ENCODE measurements around the gene MYL4.
"Not testable (repeated sequence)": the region's sequence is repeated elsewhere in the genome, so short reads cannot be mapped to it uniquely, and the experiment has no call there.

Gene MYL4

GRCh38 chr17:47197821-47198220, 11.3 kb upstream of the MYL4 start:
- no peak for DNase-seq

DNA sequence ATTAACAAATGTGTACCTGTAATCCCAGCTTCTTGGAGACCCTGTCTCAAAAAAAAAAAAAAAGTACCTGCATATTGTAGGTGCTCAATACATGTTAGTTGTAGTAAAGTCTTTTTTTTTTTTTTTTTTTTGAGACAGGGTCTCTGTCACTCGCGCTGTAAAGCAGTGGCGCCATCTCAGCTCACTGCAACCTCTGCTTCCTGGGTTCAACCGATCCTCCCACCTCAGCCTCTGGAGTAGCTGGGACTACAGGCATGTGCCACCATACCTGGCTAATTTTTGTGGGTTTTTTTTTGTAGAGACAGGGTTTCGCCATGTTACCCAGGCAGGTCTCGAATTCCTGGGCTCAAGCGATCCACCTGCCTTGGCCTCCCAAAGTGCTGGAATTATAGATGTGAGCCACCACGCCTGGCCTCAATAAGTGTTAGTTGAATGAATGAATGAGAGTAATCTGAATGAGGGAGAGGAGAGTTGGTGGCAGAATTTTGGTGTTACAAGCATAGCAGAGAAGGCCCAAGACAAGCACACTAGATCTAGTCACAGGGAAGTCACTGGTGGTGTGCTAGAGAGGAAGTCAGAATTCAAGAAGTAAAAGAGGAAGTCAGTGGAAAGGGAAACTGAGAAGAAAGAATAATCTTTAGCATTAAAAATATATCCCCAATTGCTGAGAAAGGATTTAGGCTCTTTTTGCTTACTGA, 9.4 kb upstream of the MYL4 start:
- DNase-seq: no peak

- no peak for DNase-seq
Measured at GRCh38 chr17:47200325-47200664, 8.9 kb upstream of the MYL4 start.

GRCh38 chr17:47201166-47201565, 8.0 kb upstream of the MYL4 start:
- no peak for DNase-seq

DNA sequence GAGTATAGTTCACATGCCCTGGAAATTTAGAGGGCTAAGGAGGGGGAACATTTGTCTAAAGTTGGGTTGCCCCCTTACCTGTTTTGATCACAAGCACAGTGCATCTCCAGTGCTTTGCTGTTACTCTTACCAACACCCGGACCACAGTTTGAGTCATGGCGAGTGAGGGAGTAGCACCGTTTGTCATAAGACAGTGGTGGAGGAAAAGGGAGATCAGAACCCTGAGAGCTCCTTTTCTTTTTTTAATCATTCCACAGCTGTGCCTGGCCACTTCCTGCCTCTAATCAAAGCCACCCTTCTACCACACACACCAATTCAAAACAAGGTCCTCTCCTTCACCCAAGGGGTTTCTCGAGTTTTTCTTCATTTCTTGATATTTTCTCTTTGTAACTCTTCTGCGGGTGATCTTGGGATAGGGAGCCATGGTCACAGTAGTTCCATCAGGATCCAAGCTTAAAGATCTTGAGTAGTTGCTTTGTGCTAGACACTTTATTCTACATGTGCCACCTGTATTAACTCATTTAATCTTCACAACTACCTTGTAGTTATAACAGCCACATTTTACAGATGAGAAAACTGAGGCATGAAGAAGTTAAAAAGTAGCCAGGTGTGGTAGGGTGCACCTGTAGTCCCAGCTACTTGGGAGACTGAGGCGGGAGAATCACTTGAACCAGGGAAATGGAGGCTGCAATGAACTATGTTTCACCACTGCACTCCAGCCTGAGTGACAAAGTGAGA, 5.0 kb upstream of the MYL4 start:
- no peak for DNase-seq

GRCh38 chr17:47204722-47205418, 4.3 kb upstream of the MYL4 start:
- peak; percentile 8 for DNase-seq

- DNase-seq: no peak
Measured at GRCh38 chr17:47205419-47205963, 3.7 kb upstream of the MYL4 start.

DNA sequence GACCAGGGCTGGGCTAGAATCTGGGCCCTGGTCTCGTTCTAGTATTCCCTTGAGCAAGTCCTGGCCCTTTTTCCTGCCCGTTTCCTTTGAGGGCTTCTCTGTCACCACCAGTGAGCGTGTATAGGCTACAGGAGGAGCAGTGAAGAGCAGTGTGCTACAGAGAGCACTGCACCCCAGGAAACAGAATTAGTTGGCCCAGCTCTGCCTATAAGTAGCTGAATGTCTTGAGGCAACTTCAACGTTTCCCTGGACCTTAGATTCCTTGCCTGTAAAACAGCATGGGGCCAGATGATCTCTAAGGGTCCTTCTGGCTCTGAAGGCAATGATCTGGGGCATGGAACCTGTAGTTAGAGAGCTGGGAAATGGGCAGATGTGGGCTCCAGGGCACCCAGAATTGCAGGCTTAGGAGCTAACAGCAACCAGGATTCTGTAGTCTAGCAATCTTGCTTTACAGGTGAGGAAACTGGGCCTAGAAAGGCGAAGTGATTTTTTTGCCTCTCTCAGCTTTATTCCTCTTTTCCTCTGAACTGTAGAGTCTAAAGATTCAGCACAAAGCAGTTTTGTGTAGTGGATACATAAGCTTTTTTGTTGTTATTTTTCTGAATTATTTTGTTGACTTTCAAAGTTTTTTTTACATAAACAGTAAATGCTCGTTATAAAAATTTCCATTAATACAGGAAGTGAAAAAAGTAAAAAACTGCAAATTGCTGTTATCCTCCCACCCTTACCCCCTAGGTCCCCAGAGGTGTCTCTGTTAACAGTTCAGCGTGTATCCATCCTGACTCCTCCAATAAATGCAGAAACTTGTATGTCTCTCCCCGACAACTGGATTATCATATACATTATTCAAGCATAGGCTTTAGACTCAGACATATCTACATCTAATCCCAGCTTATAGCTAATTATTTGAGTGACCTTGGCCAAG, 1.7 kb upstream of the MYL4 start:
- DNase-seq: no peak

DNA sequence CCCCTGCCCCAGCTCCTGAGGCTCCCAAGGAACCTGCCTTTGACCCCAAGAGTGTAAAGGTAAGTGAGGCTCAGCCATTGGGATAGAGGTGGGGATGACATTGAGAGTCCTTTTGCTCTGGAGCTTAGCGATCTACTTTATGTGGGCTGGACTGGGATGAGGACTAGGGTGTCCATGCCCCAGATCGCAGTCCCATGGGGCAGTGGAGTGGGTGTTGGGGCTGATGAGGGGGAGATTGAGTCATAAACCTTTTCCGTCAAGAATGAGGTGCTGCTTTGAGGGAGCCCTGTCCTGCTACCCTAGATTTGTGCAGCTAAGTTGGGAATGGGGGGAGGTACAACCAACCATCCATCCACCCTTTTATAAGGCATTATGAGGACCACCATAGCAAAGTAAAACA, 351 bp downstream of the MYL4 start:
- no peak for DNase-seq

DNA sequence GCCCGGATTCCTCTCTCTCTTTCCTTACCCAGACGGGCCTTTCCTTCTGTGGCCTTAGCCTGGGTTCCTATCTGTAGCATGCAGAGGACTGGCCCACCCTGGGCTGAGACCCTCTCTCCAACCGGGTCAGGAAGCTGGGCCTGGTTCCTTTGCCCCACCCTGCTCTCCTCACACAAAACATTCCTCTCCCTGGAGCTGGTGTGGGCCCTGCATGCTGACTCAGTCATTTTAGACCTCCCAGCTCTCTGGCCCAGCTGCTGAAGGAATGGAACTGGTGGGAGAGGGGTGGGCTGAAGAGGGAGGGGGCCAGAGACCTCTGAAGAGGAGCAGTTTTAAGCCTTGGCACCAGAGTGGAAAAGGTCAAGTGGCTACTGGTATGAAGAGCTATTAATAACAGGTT, 957 bp downstream of the MYL4 start:
- DNase-seq: no peak

- no peak for DNase-seq
Measured at GRCh38 chr17:47210779-47211178, 1.6 kb downstream of the MYL4 start.

DNA sequence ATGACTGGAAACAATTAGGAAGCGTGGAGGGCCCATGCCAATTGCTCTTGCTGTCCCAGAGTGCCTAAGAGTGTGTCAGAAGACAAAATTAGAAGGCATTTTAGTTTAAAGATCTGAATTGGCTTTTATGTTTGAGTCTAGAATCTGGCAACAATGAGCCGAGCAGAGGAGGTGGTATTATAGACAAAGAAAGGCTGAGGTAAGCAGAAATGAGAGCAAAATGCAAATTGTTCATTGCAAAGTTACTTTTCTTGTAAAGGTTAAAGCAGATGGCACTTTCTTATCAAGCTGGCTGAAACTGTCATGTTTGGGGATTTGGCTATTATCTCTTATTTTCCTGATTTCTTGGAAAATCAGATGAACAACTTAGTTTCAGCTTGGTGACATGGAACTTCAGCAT, 3.3 kb downstream of the MYL4 start:
- no peak for DNase-seq

DNA sequence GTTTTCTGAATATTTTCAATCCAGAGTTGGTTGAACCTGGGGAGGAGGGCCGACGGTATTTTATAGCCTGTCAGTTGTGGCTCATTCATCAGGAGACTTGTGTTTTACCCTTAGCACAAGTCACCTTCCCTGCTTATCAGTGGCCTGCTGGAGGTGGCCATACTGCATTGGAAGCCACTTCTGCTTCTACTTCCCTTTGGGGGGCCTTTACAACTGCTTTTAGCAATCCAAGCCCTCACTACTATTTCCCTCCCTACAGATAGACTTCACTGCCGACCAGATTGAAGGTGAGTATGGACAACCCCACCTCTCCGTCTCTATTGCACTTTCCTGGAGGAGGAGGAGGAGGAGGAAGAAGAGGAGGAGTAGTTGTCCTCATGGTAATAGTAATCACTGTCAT, 4.4 kb downstream of the MYL4 start:
- DNase-seq: no peak

- no peak for DNase-seq
Measured at GRCh38 chr17:47214931-47215330, 5.8 kb downstream of the MYL4 start.

GRCh38 chr17:47216821-47217220, 7.7 kb downstream of the MYL4 start:
- DNase-seq: not testable (repeated sequence)

DNA sequence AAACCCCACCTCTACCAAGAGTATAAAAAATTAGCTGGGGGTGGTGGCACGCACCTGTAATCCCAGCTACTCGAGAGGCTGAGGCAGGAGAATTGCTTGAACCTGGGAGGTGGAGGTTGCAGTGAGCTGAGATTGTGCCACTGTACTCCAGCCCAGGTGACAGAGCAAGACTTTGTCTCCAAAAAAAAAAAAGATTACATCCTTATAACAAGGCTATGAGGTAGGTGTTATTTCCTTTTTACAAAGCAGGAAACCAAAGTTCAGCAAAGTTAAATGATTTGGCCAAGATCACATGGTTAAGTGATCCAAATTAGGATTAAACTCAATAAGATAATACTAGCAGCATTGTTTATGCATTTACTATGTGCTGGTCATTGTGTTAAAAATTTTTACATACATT, 8.1 kb downstream of the MYL4 start:
- not testable (repeated sequence) for DNase-seq

DNA sequence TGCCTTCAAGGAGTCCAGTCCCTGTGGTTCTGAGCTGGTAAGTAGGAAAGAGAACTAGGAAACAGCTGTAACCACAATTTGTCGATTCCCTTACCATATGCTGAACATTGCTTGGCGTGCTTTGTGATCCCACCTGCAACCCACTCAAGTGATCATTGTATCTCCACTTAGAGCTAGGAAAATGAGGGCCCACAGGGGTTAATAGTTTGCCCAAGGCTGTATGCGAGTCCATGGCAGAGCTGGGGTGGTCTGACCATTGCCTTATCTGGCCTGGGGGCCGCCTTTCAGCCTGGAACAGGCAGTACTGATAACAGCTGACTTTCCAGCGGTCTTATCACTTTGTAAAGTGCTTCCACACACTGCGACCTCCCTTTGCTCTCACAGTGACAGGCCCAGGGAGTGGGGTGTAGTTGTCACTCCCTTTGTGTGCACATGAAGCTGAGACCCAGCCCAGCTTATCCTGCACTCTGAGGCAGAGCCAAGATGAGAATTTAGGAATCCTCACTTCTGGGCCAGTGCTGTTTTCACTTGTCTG, 9.8 kb downstream of the MYL4 start:
- no peak for DNase-seq

- no peak for DNase-seq
Measured at GRCh38 chr17:47219621-47220475, 10.7 kb downstream of the MYL4 start.

GRCh38 chr17:47220531-47220999, 11.4 kb downstream of the MYL4 start:
- DNase-seq: no peak

- DNase-seq: no peak
Measured at GRCh38 chr17:47221154-47221553, 12.0 kb downstream of the MYL4 start.

GRCh38 chr17:47222047-47222446, 12.9 kb downstream of the MYL4 start:
- DNase-seq: no peak

All from NCI-H1694 treated with DMSO at 0.1 percent for 48 hours (cell line).